WTC11 (cell line): ENCODE data around the gene ACBD5.

Source experiments
- ELF4 ChIP-seq: sonication (generic); formaldehyde crosslinking; IDR thresholded peaks from 2 replicates; pipeline ENCODE4 v1.8.1; 2022; ENCODE audit warnings: low read depth, mild to moderate bottlenecking, moderate library complexity, missing genetic modification reagents
- ESRRA ChIP-seq: sonication (generic); formaldehyde crosslinking; IDR thresholded peaks from 2 replicates; pipeline ENCODE4 v1.8.1; 2022; ENCODE audit warnings: mild to moderate bottlenecking, missing genetic modification reagents, borderline replicate concordance
- FOXJ3 ChIP-seq: sonication (generic); formaldehyde crosslinking; IDR thresholded peaks from 2 replicates; pipeline ENCODE4 v1.9.0; 2021; ENCODE audit warnings: missing genetic modification reagents, mild to moderate bottlenecking, borderline replicate concordance
- JAZF1 ChIP-seq: fragments of 250-450 bp; sonication (Bioruptor Pico); IDR thresholded peaks from 2 replicates; pipeline ENCODE4 v1.9.0; 2021; ENCODE audit warnings: moderate library complexity, mild to moderate bottlenecking, inconsistent platforms
- NR1H2 ChIP-seq: sonication (generic); formaldehyde crosslinking; IDR thresholded peaks from 2 replicates; pipeline ENCODE4 v1.9.0; 2021; ENCODE audit warnings: mild to moderate bottlenecking, moderate library complexity, missing genetic modification reagents
- NR2C2 ChIP-seq: sonication (generic); formaldehyde crosslinking; IDR thresholded peaks from 2 replicates; pipeline ENCODE4 v1.8.0; 2022; ENCODE audit warnings: mild to moderate bottlenecking, missing genetic modification reagents
- TEAD4 ChIP-seq: sonication (generic); formaldehyde crosslinking; IDR thresholded peaks from 2 replicates; pipeline ENCODE4 v1.8.0; 2022; ENCODE audit warnings: mild to moderate bottlenecking, missing genetic modification reagents
- TP53 ChIP-seq: sonication (generic); formaldehyde crosslinking; IDR thresholded peaks from 2 replicates; pipeline ENCODE4 v1.8.1; 2023; ENCODE audit warnings: mild to moderate bottlenecking, missing genetic modification reagents
- ZNF121 ChIP-seq: sonication (generic); formaldehyde crosslinking; IDR thresholded peaks from 2 replicates; pipeline ENCODE4 v1.8.0; 2023; ENCODE audit warnings: missing genetic modification reagents
- TF ChIP-seq, protein P1 (sequence below): fragments of 200-600 bp; IDR thresholded peaks from 2 replicates; pipeline ENCODE4 v1.8.0; 2022; ENCODE audit warnings: antibody characterized with exemption
- TF ChIP-seq, protein P2 (sequence below): sonication (generic); formaldehyde crosslinking; IDR thresholded peaks from 2 replicates; pipeline ENCODE4 v1.8.1; 2023; ENCODE audit warnings: mild to moderate bottlenecking, missing genetic modification reagents, moderate library complexity
- TF ChIP-seq, protein P3 (sequence below): sonication (generic); formaldehyde crosslinking; conservative IDR thresholded peaks from 2 replicates; pipeline ENCODE4 v1.8.1; 2022; ENCODE audit warnings: mild to moderate bottlenecking, missing genetic modification reagents
- TF ChIP-seq, protein P4 (sequence below): sonication (generic); formaldehyde crosslinking; IDR thresholded peaks from 2 replicates; pipeline ENCODE4 v1.8.1; 2023; ENCODE audit warnings: mild to moderate bottlenecking, missing genetic modification reagents, moderate library complexity

DNA sequence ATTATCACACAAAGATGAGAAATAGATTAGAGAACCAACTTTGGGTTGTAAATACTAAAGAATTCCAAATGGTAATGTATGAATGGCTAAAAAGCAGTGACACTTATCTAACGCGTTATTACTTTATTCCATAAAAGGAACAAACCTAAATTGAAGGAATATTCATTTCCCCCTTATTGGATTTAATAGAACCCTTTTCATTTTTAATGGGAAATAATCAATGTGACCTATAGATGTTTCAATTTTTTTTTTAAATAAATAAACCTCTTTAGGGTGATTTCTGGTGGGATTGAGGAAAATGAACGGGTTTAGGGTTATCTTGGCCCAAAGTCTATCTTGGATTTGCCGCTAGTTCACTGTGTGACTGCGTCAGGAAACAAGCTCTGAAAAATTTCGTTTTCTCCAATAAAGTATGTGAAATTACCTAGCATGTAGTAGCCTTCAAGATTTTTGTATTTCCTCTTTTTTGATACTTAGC is 1.9 kb upstream of the ACBD5 start:
- TF ChIP-seq JAZF1 (CRISPR knock-in tag) (no peak), TP53 (CRISPR knock-in tag) (no peak), ESRRA (no peak), NR2C2 (CRISPR knock-in tag) (no peak), ZNF121 (CRISPR knock-in tag) (no peak), TEAD4 (CRISPR knock-in tag) (no peak), NR1H2 (no peak), FOXJ3 (CRISPR knock-in tag) (no peak), ELF4 (CRISPR knock-in tag) (no peak)
- TF ChIP-seq, protein P1, sequence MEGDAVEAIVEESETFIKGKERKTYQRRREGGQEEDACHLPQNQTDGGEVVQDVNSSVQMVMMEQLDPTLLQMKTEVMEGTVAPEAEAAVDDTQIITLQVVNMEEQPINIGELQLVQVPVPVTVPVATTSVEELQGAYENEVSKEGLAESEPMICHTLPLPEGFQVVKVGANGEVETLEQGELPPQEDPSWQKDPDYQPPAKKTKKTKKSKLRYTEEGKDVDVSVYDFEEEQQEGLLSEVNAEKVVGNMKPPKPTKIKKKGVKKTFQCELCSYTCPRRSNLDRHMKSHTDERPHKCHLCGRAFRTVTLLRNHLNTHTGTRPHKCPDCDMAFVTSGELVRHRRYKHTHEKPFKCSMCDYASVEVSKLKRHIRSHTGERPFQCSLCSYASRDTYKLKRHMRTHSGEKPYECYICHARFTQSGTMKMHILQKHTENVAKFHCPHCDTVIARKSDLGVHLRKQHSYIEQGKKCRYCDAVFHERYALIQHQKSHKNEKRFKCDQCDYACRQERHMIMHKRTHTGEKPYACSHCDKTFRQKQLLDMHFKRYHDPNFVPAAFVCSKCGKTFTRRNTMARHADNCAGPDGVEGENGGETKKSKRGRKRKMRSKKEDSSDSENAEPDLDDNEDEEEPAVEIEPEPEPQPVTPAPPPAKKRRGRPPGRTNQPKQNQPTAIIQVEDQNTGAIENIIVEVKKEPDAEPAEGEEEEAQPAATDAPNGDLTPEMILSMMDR: no peak
- TF ChIP-seq, protein P2, sequence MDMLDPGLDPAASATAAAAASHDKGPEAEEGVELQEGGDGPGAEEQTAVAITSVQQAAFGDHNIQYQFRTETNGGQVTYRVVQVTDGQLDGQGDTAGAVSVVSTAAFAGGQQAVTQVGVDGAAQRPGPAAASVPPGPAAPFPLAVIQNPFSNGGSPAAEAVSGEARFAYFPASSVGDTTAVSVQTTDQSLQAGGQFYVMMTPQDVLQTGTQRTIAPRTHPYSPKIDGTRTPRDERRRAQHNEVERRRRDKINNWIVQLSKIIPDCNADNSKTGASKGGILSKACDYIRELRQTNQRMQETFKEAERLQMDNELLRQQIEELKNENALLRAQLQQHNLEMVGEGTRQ: no peak
- TF ChIP-seq, protein P3, sequence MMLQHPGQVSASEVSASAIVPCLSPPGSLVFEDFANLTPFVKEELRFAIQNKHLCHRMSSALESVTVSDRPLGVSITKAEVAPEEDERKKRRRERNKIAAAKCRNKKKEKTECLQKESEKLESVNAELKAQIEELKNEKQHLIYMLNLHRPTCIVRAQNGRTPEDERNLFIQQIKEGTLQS (CRISPR knock-in tag): no peak
- TF ChIP-seq, protein P4, sequence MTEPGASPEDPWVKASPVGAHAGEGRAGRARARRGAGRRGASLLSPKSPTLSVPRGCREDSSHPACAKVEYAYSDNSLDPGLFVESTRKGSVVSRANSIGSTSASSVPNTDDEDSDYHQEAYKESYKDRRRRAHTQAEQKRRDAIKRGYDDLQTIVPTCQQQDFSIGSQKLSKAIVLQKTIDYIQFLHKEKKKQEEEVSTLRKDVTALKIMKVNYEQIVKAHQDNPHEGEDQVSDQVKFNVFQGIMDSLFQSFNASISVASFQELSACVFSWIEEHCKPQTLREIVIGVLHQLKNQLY: no peak
